Nephron (organoid): ENCODE data around the gene LIPT1.
"Not testable (repeated sequence)": the region's sequence is repeated elsewhere in the genome, so short reads cannot be mapped to it uniquely, and the experiment has no call there.

ENCODE experiments used
- H3K27ac Mint-ChIP-seq, 3 experiments: 2 replicates each; pipeline ENCODE4 v1.8.0; 2020; ENCODE audit warnings: mixed read lengths in 3 of 3, mild to moderate bottlenecking in 2 of 3, moderate library complexity in 1 of 3
- H3K27me3 Mint-ChIP-seq: 2 replicates; pipeline ENCODE4 v1.8.0; 2021; ENCODE audit warnings: low read depth, mild to moderate bottlenecking, moderate library complexity, mixed read lengths
- H3K36me3 Mint-ChIP-seq: 2 replicates; pipeline ENCODE4 v1.8.0; 2020; ENCODE audit warnings: low read depth, mixed read lengths
- H3K4me1 Mint-ChIP-seq: 2 replicates; pipeline ENCODE4 v1.8.0; 2020; ENCODE audit warnings: mixed read lengths
- H3K4me3 Mint-ChIP-seq, 3 experiments: 2 replicates each; pipeline ENCODE4 v1.8.0; 2020; ENCODE audit warnings: mild to moderate bottlenecking in 3 of 3, mixed read lengths in 3 of 3, moderate library complexity in 2 of 3
- H3K9me3 Mint-ChIP-seq: 2 replicates; pipeline ENCODE4 v1.8.0; 2020; ENCODE audit warnings: mixed read lengths
- CTCF ChIP-seq, 3 experiments: fragments of 200-600 bp; sonication (generic); IDR thresholded peaks; one replicate each; pipeline ENCODE4 v1.5.0; 2021; ENCODE audit warnings: antibody characterized with exemption in 3 of 3; ENCODE audit not compliant: unreplicated experiment in 3 of 3

LIPT1 gene

DNA sequence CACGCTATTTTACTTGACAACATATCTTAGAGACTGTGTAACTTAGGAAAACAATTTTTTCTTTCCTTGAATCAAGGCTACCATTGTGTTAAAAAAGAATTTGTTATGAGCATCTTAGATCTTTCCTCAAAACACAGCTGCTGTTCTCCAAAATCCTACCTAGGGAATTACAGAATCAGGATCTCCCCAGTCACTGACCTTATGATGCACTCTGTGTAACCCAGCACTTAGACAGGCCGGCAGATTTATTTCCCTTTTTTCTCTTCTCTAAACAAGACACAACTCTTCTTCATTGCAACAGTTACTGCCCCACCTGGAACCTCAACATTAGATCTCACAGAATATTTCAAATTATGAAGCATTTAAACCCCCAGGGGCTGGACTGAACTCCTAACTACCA lies 26.8 kb upstream of the LIPT1 start:
- no peak overlapping the region for H3K4me3 Mint-ChIP-seq
- no peaks in the 10 kb centered on the region for H3K27me3 Mint-ChIP-seq
- H3K4me1 Mint-ChIP-seq = no peaks in the 10 kb centered on the region
- TF ChIP-seq CTCF (IDR thresholded peaks at IDR 0.05; ENCODE audit: unreplicated experiment in 3 of 3) = no peak
- H3K9me3 Mint-ChIP-seq = peaks cover 53% of the 10 kb centered on the region
- H3K27ac Mint-ChIP-seq = no peak overlapping the region
- peaks cover 81% of the 10 kb centered on the region for H3K36me3 Mint-ChIP-seq

GRCh38 chr2:99135044-99135556 lies 19.7 kb upstream of the LIPT1 start:
- Mint-ChIP-seq H3K9me3 (peaks cover 53% of the 10 kb centered on the region), H3K36me3 (peaks cover 69% of the 10 kb centered on the region)
- H3K4me3 Mint-ChIP-seq, H3K27ac Mint-ChIP-seq, H3K4me1 Mint-ChIP-seq, H3K27me3 Mint-ChIP-seq: not testable (repeated sequence)

- H3K9me3 Mint-ChIP-seq = peaks cover 16% of the 10 kb centered on the region
- H3K27ac Mint-ChIP-seq = no peak overlapping the region
- H3K4me1 Mint-ChIP-seq = no peaks in the 10 kb centered on the region
- H3K27me3 Mint-ChIP-seq = no peaks in the 10 kb centered on the region
- TF ChIP-seq CTCF (IDR thresholded peaks at IDR 0.05; ENCODE audit: unreplicated experiment in 3 of 3) = no peak
- H3K36me3 Mint-ChIP-seq = peaks cover 37% of the 10 kb centered on the region
- H3K4me3 Mint-ChIP-seq = peak overlapping the region; percentile 58 to 69 (median 62)
These were observed 15.8 kb upstream of the LIPT1 start for GRCh38 chr2:99139003-99139402.

- TF ChIP-seq CTCF (IDR thresholded peaks at IDR 0.05; ENCODE audit: unreplicated experiment in 3 of 3) = no peak
- H3K4me1 Mint-ChIP-seq = no peaks in the 10 kb centered on the region
- no peaks in the 10 kb centered on the region for H3K27me3 Mint-ChIP-seq
- peaks cover 26% of the 10 kb centered on the region for H3K36me3 Mint-ChIP-seq
- peak overlapping the region; percentile 90 to 98 (median 91) for H3K4me3 Mint-ChIP-seq
- H3K27ac Mint-ChIP-seq = peak overlapping the region; percentile 86 to 90 (median 88)
- H3K9me3 Mint-ChIP-seq = peaks cover 9% of the 10 kb centered on the region
These were observed 14.5 kb upstream of the LIPT1 start for GRCh38 chr2:99140056-99140859.

DNA sequence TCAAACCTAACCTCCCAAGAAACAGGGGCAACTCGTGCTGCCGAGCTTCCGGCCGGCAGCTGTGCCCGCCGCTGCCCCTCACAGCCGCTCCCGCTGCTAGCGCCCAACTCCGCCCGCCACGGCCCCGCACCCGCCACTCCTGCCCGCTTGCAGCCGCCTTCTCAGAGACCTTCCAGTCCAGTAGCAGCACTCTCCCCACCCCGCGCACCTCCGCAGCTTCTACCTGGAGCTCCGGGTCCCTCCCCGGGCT lies 14.0 kb upstream of the LIPT1 start:
- no peak for TF ChIP-seq CTCF (IDR thresholded peaks at IDR 0.05; ENCODE audit: unreplicated experiment in 3 of 3)
- Mint-ChIP-seq H3K36me3 (peaks cover 22% of the 10 kb centered on the region), H3K4me3 (peak overlapping the region; percentile 90 to 98 (median 91)), H3K27ac (peak overlapping the region; percentile 86 to 90 (median 88)), H3K4me1 (no peaks in the 10 kb centered on the region), H3K9me3 (peaks cover 6% of the 10 kb centered on the region), H3K27me3 (no peaks in the 10 kb centered on the region)

DNA sequence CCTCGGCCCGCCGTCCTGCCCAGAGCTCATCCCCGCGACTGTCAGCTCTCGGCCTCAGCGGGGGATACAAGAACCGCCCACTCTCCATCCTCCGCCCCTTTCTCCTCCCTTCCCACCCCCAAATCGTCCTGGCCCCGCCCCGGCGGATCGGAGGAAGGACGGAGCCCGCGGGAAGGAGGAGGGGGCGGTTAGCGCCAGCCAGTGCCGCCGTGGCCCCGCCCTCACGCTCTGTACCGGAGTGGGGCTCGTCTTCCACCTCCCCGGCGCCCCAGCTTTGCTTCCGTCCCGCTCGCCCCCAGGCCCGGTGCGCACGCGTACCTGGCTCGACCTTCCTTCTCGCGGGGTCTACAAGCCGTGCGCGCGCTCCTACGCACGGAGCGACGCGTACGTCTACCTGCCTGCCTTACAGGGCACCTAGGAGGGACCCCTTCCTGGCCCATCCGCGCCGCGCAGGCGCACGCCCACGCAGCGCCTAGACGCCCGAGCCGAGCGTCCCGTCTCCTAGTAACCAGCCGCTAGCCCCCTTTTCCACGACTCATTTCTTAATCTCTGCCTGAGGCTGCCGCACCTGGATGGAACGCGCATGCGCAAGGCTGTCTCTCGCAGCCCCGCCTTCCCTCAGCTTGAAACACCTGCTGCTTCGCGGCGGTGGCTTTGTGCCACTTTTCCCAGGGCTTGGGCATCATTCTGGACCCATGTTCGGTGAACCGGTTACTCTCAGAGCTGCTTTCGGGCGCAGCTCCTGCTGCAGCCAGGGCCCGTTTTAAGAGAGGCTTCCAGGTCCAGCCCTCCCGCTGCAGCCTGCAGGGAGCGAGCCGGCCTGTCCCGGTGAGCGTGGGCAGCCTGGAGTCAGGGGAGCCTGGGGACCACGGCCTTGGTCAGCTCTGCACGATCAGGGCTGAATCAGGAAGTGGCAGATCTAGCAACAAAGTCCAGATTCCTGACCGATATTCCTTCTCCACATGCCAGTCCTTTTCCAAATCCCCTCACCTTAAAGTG lies 13.4 kb upstream of the LIPT1 start, which contains the start of gene C2orf15:
TSS of gene C2orf15 (plus strand) at position 598 of the 999 bp plus-strand sequence. CDS start 8,852 bp downstream, outside the sequence.
- no peak for TF ChIP-seq CTCF (IDR thresholded peaks at IDR 0.05; ENCODE audit: unreplicated experiment in 3 of 3)
- peaks cover 18% of the 10 kb centered on the region for H3K36me3 Mint-ChIP-seq
- H3K27me3 Mint-ChIP-seq = no peaks in the 10 kb centered on the region
- H3K4me1 Mint-ChIP-seq = no peaks in the 10 kb centered on the region
- peak within 1 kb of the TSS; percentile 90 to 98 (median 91) for H3K4me3 Mint-ChIP-seq
- peak within 1 kb of the TSS; percentile 86 to 90 (median 88) for H3K27ac Mint-ChIP-seq
- H3K9me3 Mint-ChIP-seq = peaks cover 3% of the 10 kb centered on the region
